ENCODE data around the gene FSD2.

The FSD2 gene

GRCh38 chr15:82804575-82804949, 1.3 kb downstream of the FSD2 start:
- H3K4me3 ChIP-seq (replicated peaks; ENCODE audit: low read depth, low read length): no peak overlapping the region
- DNase-seq (ENCODE audit: low read depth): peak; percentile 18
- TF ChIP-seq CTCF (IDR thresholded peaks at IDR 0.05; ENCODE audit: low read length, missing control alignments): no peak

DNA sequence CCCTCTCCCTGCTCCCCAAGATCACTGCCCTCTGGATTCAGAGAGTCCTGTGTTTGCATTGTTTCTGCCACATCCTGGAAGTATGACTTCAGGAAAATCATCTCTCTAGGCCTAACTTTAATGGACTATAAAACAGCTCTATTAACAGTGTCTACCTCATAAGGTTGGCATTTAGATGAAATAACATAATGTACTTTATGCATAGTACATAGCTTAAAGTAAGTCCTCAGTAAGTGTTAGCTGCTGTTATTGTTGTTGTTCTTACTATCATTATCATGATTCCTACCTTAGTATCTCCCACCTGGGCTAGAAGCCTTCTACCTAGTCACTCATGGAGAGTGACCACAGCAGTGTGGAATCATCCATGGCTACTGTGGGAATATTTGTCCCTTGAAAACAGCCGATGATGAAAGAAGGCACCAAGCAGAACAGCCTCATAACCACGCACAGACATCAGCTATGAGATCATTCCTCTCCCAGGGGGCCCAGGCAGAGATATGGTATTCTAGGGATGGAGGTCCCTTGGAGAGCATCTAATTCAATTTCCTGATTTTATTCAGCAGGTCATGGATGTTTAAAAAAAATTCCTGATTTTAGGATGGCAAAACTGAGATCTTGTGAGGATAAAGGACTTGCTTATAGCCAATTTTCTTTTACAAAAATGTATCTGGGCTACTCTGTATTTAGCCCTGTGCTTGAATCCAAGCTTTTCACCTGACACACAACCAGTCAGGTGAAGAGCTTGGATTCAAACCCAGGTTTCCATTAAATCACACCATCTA, 1.9 kb downstream of the FSD2 start:
- no peak for TF ChIP-seq CTCF (IDR thresholded peaks at IDR 0.05; ENCODE audit: low read length, missing control alignments)
- no peak overlapping the region for H3K4me3 ChIP-seq (replicated peaks; ENCODE audit: low read depth, low read length)
- peak; percentile 27 for DNase-seq (ENCODE audit: low read depth)

DNA sequence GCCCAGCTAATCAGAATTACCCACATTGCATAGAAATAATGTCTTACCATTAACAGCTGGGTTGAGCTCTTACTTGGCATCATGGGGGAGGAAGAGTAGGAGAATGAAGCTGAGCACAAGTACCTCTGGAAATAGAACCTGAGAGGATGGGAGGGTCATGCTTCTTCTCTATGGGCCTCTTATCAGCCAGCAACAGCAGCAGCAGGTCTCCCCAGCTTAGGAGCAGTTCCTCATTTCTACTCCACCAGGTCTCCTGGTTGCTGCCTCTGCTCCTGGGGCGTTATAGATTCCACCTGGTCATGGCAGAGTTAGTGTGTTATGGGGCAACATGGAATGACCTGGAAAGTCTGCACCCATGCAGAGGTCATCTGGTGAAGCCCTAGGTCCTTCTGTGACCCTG, 3.4 kb downstream of the FSD2 start:
- no peak for TF ChIP-seq CTCF (IDR thresholded peaks at IDR 0.05; ENCODE audit: low read length, missing control alignments)
- no peak for DNase-seq (ENCODE audit: low read depth)
- no peak overlapping the region for H3K4me3 ChIP-seq (replicated peaks; ENCODE audit: low read depth, low read length)

- no peak overlapping the region for H3K4me3 ChIP-seq (replicated peaks; ENCODE audit: low read depth, low read length)
- no peak for DNase-seq (ENCODE audit: low read depth)
- TF ChIP-seq CTCF (IDR thresholded peaks at IDR 0.05; ENCODE audit: low read length, missing control alignments): no peak
Observed at GRCh38 chr15:82799183-82799841, 6.6 kb downstream of the FSD2 start.

DNA sequence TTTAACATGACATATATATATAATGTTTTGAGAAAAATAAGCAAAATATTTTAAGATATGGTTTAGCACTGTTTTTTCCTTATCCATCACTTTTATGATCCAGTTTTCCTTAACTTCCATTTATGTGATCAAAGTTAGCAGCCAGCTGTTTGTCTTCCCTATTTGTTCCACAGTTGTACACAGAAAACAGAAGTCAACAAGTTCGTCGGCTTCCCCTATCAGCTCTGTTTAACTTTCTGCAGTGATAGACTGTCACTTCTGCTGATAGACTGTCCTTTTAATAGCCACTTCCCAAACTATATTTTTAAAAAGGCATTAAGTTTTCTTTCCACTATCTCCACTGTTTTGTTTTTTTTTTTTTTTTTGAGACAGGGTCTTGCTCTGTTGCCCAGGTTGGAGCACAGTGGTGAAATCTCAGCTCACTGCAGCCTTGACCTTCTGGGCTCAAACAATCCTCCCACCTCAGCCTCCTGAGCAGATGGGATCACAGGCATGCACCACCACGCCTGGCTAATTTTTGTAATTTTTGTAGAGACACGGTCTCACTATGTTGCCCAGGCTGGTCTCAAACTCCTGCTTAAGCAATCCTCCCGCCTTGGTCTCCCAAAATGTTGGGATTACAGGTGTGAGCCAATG, 7.2 kb downstream of the FSD2 start:
- DNase-seq (ENCODE audit: low read depth): no peak
- H3K4me3 ChIP-seq (replicated peaks; ENCODE audit: low read depth, low read length): no peak overlapping the region
- no peak for TF ChIP-seq CTCF (IDR thresholded peaks at IDR 0.05; ENCODE audit: low read length, missing control alignments)

- TF ChIP-seq CTCF (IDR thresholded peaks at IDR 0.05; ENCODE audit: low read length, missing control alignments): no peak
- H3K4me3 ChIP-seq (replicated peaks; ENCODE audit: low read depth, low read length): no peak overlapping the region
- DNase-seq (ENCODE audit: low read depth): no peak
Observed at GRCh38 chr15:82798104-82798503, 7.8 kb downstream of the FSD2 start.
